Measurements from ENCODE around the gene HOXA2. TPM values are rescaled to one million over a fixed set of nuclear protein-coding genes. Genes with fewer than 3 reads are reported as not detected.

Gene HOXA2
- total RNA-seq, result not detected in 2 replicates

DNA sequence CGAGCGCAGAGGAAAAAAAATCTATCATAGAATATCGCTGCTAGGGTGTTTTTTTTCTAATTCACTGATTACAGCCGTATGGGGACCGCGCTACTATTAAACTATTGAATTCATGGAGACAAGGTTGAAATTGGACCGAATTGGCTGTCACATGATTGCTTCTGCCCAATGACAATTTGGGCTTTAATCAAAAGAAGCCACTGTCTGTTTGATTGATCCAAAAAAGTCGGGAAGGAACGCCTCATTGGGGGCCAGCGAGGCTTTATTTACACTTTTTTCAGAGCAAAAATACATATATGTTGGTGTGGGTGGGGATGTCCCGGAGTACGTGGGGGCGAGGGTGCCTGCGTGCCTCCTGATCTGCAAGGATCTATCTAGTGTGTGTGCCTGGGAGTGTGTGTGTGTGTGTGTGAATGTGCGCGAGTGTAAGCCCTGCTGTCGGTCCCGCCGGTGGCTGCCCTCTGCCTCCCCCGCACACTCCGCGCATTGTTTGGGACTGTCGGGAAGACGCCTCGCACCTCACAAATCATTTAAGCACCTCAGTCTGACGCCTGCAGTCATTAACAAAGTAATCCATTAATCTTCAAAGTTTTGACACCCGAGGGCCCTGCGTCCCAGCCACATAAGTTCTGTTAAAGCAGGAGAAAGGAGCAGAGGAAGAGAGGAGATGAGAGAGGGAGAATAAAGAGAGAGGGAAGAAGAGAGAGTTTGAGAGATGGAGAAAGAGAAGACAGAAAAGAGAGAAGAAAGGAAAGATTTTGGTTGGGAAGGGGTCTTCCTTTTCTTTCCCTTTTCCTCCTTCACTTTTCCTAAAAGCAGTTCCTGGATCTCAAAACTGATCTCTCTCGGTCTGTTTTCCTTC, at the start of gene HOXA2:
HOXA2 (minus strand) TSS at position 103 of the 862 bp plus-strand sequence. CDS start 183 bp downstream, outside the sequence.

DNA sequence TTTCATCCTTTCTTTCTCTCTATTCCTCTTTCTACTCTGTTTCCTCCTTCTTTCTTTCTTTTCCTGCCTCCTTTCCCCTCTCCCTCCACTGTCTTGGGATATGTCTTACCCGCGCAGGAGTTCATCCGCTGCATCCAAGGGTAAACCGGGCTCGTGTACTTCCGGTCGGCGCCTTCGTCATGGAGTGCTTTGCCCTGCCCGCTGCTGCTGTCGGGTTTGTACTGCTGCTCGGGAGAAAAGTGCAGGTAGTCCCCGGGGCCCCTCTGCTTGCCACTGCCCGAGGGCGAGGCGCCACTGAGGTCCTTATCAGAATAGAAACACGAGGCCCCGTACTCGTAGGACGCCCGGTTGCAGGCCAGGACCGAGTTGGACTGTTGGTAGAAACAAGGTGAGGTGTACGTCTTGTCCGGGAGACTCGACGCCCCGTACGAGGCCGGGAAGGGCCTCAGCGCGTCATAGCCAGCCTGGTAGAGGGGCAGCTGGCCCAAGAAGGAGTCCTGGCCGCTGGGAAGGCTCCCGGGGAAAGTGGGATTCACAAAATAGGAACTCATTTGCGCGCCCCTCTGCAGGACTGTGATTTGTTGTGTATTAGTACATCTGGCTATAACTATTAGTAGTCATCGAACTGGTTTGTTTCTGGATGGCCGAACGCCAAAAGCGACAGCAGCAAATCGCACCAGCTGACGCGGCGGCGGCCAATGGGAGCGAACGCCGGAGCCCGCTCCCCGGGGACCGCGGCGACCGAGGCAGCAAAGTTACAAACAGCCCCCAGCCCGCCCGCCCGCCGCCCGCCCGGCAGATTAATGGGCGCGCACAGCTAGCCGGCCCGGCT, 44.9 kb upstream of the HOXA2 start, which contains the start of gene HOXA6:
HOXA6 (minus strand) TSS at position 576 of the 832 bp plus-strand sequence; CDS start at position 551, 25 bp downstream.

DNA sequence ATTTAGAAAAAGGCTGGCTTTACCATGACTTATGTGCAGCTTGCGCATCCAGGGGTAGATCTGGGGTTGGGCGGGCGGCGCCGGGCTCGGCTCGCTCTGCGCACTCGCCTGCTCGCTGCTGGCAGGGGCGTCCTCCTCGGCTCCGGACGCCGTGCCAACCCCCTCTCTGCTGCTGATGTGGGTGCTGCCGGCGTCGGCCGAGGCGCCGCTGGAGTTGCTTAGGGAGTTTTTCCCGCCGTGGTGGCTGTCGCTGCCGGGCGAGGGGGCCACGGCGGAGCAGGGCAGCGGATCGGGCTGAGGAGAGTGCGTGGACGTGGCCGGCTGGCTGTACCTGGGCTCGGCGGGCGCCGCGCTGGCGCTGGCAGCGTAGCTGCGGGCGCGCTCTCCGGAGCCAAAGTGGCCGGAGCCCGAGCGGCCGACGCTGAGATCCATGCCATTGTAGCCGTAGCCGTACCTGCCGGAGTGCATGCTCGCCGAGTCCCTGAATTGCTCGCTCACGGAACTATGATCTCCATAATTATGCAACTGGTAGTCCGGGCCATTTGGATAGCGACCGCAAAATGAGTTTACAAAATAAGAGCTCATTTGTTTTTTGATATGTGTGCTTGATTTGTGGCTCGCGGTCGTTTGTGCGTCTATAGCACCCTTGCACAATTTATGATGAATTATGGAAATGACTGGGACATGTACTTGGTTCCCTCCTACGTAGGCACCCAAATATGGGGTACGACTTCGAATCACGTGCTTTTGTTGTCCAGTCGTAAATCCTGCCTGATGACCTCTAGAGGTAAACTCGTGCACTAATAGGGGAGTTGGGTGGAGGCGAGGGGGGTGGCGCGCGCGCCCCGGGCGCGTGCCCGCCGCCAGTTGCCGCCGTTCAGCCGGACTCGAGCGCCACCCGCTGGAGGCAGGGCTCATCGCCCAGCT, 40.8 kb upstream of the HOXA2 start, which contains the start of gene HOXA5:
HOXA5 (minus strand) TSS at position 659 of the 927 bp plus-strand sequence; CDS start at position 585, 74 bp downstream.

DNA sequence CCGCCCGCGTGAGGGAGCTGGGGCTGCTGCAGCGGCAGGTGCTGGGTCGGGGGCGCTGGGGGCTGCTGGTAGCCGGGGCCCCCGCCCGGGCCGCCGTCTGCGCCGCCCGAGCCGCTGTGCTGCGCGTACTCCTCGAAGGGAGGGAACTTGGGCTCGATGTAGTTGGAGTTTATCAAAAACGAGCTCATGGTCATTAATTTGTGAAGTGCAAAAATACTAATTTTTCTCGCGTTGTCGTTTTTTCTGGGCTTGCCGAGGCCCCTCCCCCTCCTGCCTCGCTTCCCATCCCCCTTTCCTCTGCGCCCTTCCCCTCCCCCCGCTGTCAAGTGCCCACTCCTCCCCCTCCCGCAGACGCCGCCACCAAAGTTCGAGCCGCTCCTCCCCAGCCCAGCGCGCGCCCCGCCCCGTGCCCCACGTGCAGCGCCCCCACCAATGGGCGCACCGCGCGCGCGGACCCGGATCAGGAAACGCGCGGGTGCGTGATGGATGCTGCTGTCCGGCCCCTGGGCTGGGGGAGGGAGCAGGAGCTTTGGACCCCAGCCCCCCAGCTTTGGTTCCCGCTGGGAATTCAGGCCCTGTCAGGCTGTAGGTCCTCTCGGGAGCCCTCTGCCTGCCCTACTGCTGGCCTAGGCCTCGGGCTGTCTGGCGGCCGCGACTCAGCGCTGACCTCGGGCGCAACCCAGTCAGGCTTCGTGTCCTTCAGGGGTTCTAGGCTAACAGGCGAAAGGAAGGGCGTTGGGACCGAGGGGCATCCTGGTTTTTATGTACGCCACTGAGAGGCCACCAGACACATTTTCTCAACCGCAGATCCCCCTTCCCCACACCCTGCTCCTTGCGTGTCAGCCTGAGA, 28.3 kb upstream of the HOXA2 start, which contains the start of gene HOXA4:
HOXA4 (minus strand) TSS at position 218 of the 850 bp plus-strand sequence; CDS start at position 194, 24 bp downstream.

DNA sequence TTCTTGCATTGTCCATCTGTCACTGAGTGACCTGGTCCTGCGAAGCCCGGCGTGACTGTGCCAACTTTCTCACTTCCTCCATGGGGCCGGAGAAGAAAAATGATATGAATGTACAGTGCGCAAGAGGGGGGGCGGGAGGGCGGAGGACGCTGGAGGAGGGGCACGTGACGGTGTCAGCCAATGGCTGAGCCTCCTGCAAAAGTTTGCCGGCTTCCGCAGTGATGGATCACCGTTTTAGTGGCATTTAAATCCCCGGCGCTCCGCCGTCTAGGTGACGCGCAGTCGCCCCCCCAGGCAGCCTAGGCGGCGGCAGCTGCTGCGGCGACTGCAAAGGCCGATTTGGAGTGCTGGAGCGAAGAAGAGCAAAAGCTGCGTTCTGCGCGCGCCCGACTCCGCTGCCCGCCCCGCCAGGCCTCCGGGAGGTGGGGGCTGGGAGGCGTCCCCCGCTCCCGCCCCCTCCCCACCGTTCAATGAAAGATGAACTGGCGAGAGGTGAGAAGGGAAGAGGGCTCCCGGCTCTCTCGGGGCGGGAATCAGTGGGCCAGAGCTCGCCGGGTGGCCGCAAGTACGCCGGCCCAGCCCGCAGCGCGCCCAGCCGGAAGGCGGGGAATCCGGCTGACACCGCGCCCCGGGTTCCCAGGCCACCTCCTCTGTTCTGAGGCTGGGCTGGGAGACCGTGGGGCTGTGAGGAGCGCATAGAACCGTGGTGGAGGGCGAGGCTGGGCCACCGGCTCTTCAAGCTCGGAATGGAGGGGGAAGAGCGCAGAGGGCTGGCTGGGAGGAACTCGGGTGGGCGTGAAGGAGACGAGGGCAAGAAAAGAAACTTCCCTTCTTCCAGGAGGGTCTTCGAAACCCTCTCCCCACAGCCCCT, 6.4 kb downstream of the HOXA2 start, which contains the start of gene HOXA1:
HOXA1 (minus strand) TSS at position 104 of the 871 bp plus-strand sequence; CDS start at position 16, 88 bp downstream.

Other genes starting within 250 kb of the HOXA2 start
- gene SKAP2, start 238.1 kb downstream of the HOXA2 start, total RNA-seq, result 5.4 and 5.7 TPM in 2 replicates
- 0.28 TPM in 1 of 2 replicates, not detected in the other for gene HOXA1, start 6.7 kb downstream of the HOXA2 start, total RNA-seq
- not detected in 2 replicates for gene HOXA4, start 28.1 kb upstream of the HOXA2 start, total RNA-seq
- not detected in 2 replicates for gene HOXA5, start 41.0 kb upstream of the HOXA2 start, total RNA-seq
- gene HOXA6, start 45.1 kb upstream of the HOXA2 start, total RNA-seq, result not detected in 2 replicates
- not detected in 2 replicates for gene HOXA3, start 49.9 kb upstream of the HOXA2 start, total RNA-seq
- gene HOXA7, start 54.0 kb upstream of the HOXA2 start, total RNA-seq, result not detected in 2 replicates
- 0.21 TPM in 1 of 2 replicates, not detected in the other for gene HOXA9, start 62.9 kb upstream of the HOXA2 start, total RNA-seq
- not detected in 2 replicates for gene HOXA10, start 71.6 kb upstream of the HOXA2 start, total RNA-seq
- not detected in 2 replicates for gene HOXA11, start 82.5 kb upstream of the HOXA2 start, total RNA-seq
- not detected in 2 replicates for gene HOXA13, start 97.4 kb upstream of the HOXA2 start, total RNA-seq
- gene EVX1, start 140.1 kb upstream of the HOXA2 start, total RNA-seq, result not detected in 2 replicates

All from airway epithelial cell (primary cell).